Subcutaneous adipose tissue (tissue), 4 donors: ENCODE data around the gene PRSS2. TPM values are rescaled to one million over a fixed set of nuclear protein-coding genes. Genes with fewer than 3 reads are reported as not detected.

Experiments used
- CTCF ChIP-seq: fragments of 450-650 bp; IDR thresholded peaks from one replicate; pipeline ENCODE4 v1.5.1; 2016; ENCODE audit warnings: low read depth, mild to moderate bottlenecking, control low read depth, antibody characterized with exemption, moderate library complexity
- total RNA-seq, 4 donors: library from RNA; depleted of rRNA; stranded (reverse); fragments of >200 nt; gene quantifications; one replicate each; pipeline ENCODE4 v1.1.0, GENCODE V29; 2016

Gene PRSS2
- total RNA-seq, 4 donors from 2014 or later: not detected

GRCh38 chr7:142772051-142772450 is 1.3 kb downstream of the PRSS2 start:
- no peak for TF ChIP-seq CTCF

- no peak for TF ChIP-seq CTCF
These were observed 1.9 kb downstream of the PRSS2 start for GRCh38 chr7:142772673-142773072.

GRCh38 chr7:142773230-142773629 is 2.5 kb downstream of the PRSS2 start:
- TF ChIP-seq CTCF: no peak

- TF ChIP-seq CTCF: no peak
These were observed 3.4 kb downstream of the PRSS2 start for GRCh38 chr7:142773937-142774744.

- TF ChIP-seq CTCF: no peak
These were observed 4.1 kb downstream of the PRSS2 start for GRCh38 chr7:142774826-142775225.

GRCh38 chr7:142776206-142776844 is 5.6 kb downstream of the PRSS2 start:
- TF ChIP-seq CTCF: no peak

- no peak for TF ChIP-seq CTCF
These were observed 6.5 kb downstream of the PRSS2 start for GRCh38 chr7:142777318-142777717.
